ENCODE results near the gene THEM4. TPM values are rescaled to one million over a fixed set of nuclear protein-coding genes. Genes with fewer than 3 reads are reported as not detected.

THEM4 gene
- total RNA-seq, 2 donors from 2014 or later: 42.2 to 57.3 TPM

- ATAC-seq (no peak), DNase-seq (no peak)
- no peaks in the 10 kb centered on the region for H3K9me3 ChIP-seq (ENCODE audit: control insufficient read depth, low read length, poor library complexity, severe bottlenecking)
- Mint-ChIP-seq H3K4me1 (peaks cover 46% of the 10 kb centered on the region), H3K4me3 (no peak overlapping the region), H3K27ac (peak overlapping the region; percentile 100), H3K36me3 (ENCODE audit: low read depth) (peaks cover 7% of the 10 kb centered on the region), H3K27me3 (no peaks in the 10 kb centered on the region)
Measured at GRCh38 chr1:151943591-151943990, 34.3 kb upstream of the THEM4 start.

DNA sequence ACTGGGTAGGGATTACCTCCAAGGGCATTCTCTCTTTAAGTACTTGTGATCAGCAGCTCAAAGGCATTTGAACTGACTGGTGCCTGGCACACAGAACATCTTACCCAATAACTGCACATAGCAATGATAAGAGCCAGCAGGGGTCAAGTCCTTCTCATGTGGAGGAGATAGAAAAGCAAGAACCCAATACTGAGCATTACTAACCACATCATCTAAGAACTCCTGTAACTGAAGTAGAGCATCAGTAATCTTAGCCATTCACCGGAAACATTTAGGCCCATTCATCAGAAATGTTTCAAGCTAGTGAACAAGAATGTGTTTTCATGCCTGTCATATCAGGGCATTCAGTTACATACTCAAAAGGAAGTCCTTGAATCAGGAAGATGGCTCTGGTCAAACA lies 33.6 kb upstream of the THEM4 start:
- DNase-seq (no peak), ATAC-seq (no peak)
- peak overlapping the region; percentile 100 for H3K27ac Mint-ChIP-seq
- H3K4me1 Mint-ChIP-seq: peaks cover 46% of the 10 kb centered on the region
- H3K36me3 Mint-ChIP-seq (ENCODE audit: low read depth): peaks cover 7% of the 10 kb centered on the region
- H3K4me3 Mint-ChIP-seq: no peak overlapping the region
- no peaks in the 10 kb centered on the region for H3K27me3 Mint-ChIP-seq
- H3K9me3 ChIP-seq (ENCODE audit: control insufficient read depth, low read length, poor library complexity, severe bottlenecking): no peaks in the 10 kb centered on the region

DNA sequence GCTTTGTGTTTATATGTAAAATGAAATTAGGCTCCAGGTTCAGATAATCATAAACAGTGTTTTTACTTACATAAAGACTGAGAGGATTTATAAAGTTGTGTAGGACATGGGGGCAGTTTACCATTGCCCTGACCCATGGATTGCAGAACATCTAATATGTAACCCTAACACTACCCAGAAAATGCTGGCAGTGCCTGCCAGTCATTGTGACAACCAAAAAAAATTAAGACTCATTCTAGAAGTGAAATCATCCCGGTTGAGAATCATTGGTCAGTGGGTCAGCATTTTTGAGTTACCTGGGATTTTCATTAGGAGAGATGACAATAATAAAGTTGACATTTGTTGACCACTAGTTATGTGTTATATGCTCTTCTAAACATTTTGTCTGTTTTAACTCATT lies 31.2 kb upstream of the THEM4 start:
- ATAC-seq: no peak
- Mint-ChIP-seq H3K4me3 (no peak overlapping the region), H3K4me1 (peaks cover 31% of the 10 kb centered on the region), H3K27ac (peak overlapping the region; percentile 100), H3K36me3 (ENCODE audit: low read depth) (peaks cover 5% of the 10 kb centered on the region), H3K27me3 (no peaks in the 10 kb centered on the region)
- no peak for DNase-seq
- no peaks in the 10 kb centered on the region for H3K9me3 ChIP-seq (ENCODE audit: control insufficient read depth, low read length, poor library complexity, severe bottlenecking)

- peak overlapping the region; percentile 100 for H3K27ac Mint-ChIP-seq
Measured at GRCh38 chr1:151939779-151940178, 30.5 kb upstream of the THEM4 start.

GRCh38 chr1:151939141-151939540 lies 29.8 kb upstream of the THEM4 start:
- no peak overlapping the region for H3K4me3 Mint-ChIP-seq

More at GRCh38 chr1:151939779-151940178, 30.5 kb upstream of the THEM4 start:
- ATAC-seq: no peak
- Mint-ChIP-seq H3K27me3 (peaks cover 4% of the 10 kb centered on the region), H3K36me3 (ENCODE audit: low read depth) (peaks cover 5% of the 10 kb centered on the region), H3K4me3 (no peak overlapping the region), H3K4me1 (peaks cover 24% of the 10 kb centered on the region)
- no peaks in the 10 kb centered on the region for H3K9me3 ChIP-seq (ENCODE audit: control insufficient read depth, low read length, poor library complexity, severe bottlenecking)
- DNase-seq: no peak

DNA sequence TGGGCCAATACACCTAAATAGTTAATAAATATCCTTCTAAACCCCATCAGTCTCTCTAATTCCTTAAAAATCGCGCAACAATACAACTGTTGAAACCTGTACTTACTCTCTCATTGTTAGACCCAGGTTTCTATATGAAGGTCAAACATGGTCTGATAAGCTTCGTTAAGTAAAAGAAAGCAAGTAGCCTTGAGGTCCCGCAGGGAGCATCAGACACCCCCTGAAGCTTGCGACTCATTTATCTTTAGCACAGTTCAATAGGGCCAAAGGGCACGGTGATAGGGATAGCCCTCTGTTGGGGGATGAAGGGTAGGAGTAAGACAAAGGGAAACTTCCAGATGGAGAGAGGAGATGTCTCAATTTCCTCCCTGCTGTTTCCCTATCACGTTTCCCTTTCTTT lies 27.3 kb upstream of the THEM4 start:
- H3K36me3 Mint-ChIP-seq (ENCODE audit: low read depth): peaks cover 5% of the 10 kb centered on the region
- no peak for ATAC-seq
- H3K9me3 ChIP-seq (ENCODE audit: control insufficient read depth, low read length, poor library complexity, severe bottlenecking): no peaks in the 10 kb centered on the region
- H3K4me3 Mint-ChIP-seq: no peak overlapping the region
- H3K27ac Mint-ChIP-seq: no peak overlapping the region
- no peak for DNase-seq
- H3K4me1 Mint-ChIP-seq: peaks cover 20% of the 10 kb centered on the region
- H3K27me3 Mint-ChIP-seq: peaks cover 4% of the 10 kb centered on the region

More at GRCh38 chr1:151939141-151939540, 29.8 kb upstream of the THEM4 start:
- Mint-ChIP-seq H3K27ac (peak overlapping the region; percentile 100), H3K36me3 (ENCODE audit: low read depth) (peaks cover 5% of the 10 kb centered on the region), H3K27me3 (peaks cover 4% of the 10 kb centered on the region), H3K4me1 (peaks cover 23% of the 10 kb centered on the region)
- DNase-seq (no peak), ATAC-seq (no peak)
- H3K9me3 ChIP-seq (ENCODE audit: control insufficient read depth, low read length, poor library complexity, severe bottlenecking): no peaks in the 10 kb centered on the region

- H3K4me1 Mint-ChIP-seq: peaks cover 14% of the 10 kb centered on the region
- no peak for DNase-seq
- H3K9me3 ChIP-seq (ENCODE audit: control insufficient read depth, low read length, poor library complexity, severe bottlenecking): no peaks in the 10 kb centered on the region
- peaks cover 4% of the 10 kb centered on the region for H3K27me3 Mint-ChIP-seq
- no peak for ATAC-seq
- H3K36me3 Mint-ChIP-seq (ENCODE audit: low read depth): peaks cover 2% of the 10 kb centered on the region
- no peak overlapping the region for H3K4me3 Mint-ChIP-seq
- no peak overlapping the region for H3K27ac Mint-ChIP-seq
Measured at GRCh38 chr1:151935894-151936602, 26.7 kb upstream of the THEM4 start.

GRCh38 chr1:151935154-151935553 lies 25.8 kb upstream of the THEM4 start:
- no peak for DNase-seq
- ATAC-seq: no peak
- H3K4me3 Mint-ChIP-seq: no peak overlapping the region
- peaks cover 2% of the 10 kb centered on the region for H3K36me3 Mint-ChIP-seq (ENCODE audit: low read depth)
- no peak overlapping the region for H3K27ac Mint-ChIP-seq
- no peaks in the 10 kb centered on the region for H3K9me3 ChIP-seq (ENCODE audit: control insufficient read depth, low read length, poor library complexity, severe bottlenecking)
- peaks cover 4% of the 10 kb centered on the region for H3K27me3 Mint-ChIP-seq
- peaks cover 7% of the 10 kb centered on the region for H3K4me1 Mint-ChIP-seq

GRCh38 chr1:151934048-151934493 lies 24.8 kb upstream of the THEM4 start:
- peaks cover 4% of the 10 kb centered on the region for H3K27me3 Mint-ChIP-seq
- peaks cover 2% of the 10 kb centered on the region for H3K36me3 Mint-ChIP-seq (ENCODE audit: low read depth)
- peaks cover 7% of the 10 kb centered on the region for H3K4me1 Mint-ChIP-seq
- ATAC-seq: peak; percentile 96
- DNase-seq: peak in 1 of 3 donors; percentile 37
- no peaks in the 10 kb centered on the region for H3K9me3 ChIP-seq (ENCODE audit: control insufficient read depth, low read length, poor library complexity, severe bottlenecking)
- no peak overlapping the region for H3K4me3 Mint-ChIP-seq
- no peak overlapping the region for H3K27ac Mint-ChIP-seq

DNA sequence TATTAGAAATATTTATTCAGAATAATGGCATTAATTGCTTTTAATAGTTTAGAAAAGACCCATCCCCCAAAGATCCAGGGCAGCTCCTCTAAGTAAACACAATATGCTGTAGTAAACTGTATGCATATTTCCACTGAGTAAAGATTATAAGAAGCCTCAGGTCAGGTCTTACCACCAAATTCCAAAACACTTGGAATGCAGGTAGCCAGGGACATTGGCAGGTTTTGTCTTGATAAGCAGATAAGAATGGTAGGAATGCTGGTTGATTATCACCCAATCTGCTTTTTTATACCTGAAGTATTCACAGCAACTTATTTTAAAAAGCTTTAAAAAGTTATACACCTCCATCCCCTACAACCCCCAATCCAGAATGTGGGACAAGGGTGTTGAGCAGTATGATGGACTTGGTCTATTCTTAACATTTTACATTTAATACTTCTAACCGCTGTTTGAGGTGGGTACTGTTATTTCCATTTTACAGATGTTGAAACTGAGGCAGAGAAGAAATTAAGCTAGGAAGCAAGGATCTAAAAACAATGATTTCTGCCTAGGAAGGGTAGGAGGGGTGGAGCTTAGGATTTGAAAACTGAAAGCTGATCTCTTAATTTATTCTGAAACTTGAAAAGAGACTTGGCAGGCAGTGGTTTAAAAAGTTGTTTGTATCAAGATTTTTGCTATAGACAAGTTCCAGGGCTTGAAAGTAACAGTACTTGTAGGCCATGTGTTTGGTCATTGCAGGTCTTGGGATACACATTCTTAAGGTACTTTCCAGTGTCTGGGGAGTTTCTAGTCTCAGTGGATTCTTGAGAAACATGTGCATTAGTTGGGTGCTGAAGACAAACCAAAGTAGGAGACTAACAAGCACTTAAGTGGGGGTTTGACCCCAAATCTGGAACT lies 15.6 kb upstream of the THEM4 start:
- Mint-ChIP-seq H3K4me3 (peak overlapping the region; percentile 12), H3K4me1 (peaks cover 11% of the 10 kb centered on the region), H3K27me3 (no peaks in the 10 kb centered on the region), H3K36me3 (ENCODE audit: low read depth) (no peaks in the 10 kb centered on the region), H3K27ac (peak overlapping the region; percentile 80)
- DNase-seq (no peak), ATAC-seq (peak; percentile 90)
- no peaks in the 10 kb centered on the region for H3K9me3 ChIP-seq (ENCODE audit: control insufficient read depth, low read length, poor library complexity, severe bottlenecking)

DNA sequence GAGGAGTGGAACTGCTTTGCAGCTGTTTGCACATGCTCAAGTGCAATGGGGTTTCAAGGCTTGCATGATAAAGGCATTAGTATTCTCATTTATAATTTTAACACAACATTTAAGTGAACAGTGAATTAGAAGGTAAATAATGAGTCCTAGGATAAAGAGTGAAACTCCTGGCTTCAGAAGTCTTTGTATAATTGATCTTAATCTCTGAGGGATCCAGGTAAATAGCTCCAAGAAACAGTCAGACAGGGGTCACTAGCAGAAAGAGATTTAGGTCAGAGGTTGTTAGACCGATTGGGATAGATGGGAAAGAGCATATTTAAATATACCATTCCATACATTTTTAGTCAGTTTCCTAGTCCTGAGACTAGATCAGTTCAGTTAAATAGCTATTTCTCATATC lies 14.1 kb upstream of the THEM4 start:
- Mint-ChIP-seq H3K27ac (peak overlapping the region; percentile 80), H3K36me3 (ENCODE audit: low read depth) (no peaks in the 10 kb centered on the region), H3K4me1 (peaks cover 11% of the 10 kb centered on the region)

GRCh38 chr1:151920149-151920548 lies 10.8 kb upstream of the THEM4 start:
- Mint-ChIP-seq H3K27ac (no peak overlapping the region), H3K4me1 (peaks cover 5% of the 10 kb centered on the region), H3K4me3 (no peak overlapping the region), H3K27me3 (no peaks in the 10 kb centered on the region), H3K36me3 (ENCODE audit: low read depth) (no peaks in the 10 kb centered on the region)
- H3K9me3 ChIP-seq (ENCODE audit: control insufficient read depth, low read length, poor library complexity, severe bottlenecking): no peaks in the 10 kb centered on the region
- DNase-seq (no peak), ATAC-seq (peak; percentile 44)

More for the DNA sequence above, 14.1 kb upstream of the THEM4 start:
- no peaks in the 10 kb centered on the region for H3K9me3 ChIP-seq (ENCODE audit: control insufficient read depth, low read length, poor library complexity, severe bottlenecking)
- ATAC-seq: no peak
- H3K27me3 Mint-ChIP-seq: no peaks in the 10 kb centered on the region
- no peak overlapping the region for H3K4me3 Mint-ChIP-seq
- no peak for DNase-seq

GRCh38 chr1:151918819-151919610 lies 9.7 kb upstream of the THEM4 start:
- no peaks in the 10 kb centered on the region for H3K9me3 ChIP-seq (ENCODE audit: control insufficient read depth, low read length, poor library complexity, severe bottlenecking)
- Mint-ChIP-seq H3K27me3 (no peaks in the 10 kb centered on the region), H3K27ac (no peak overlapping the region), H3K4me1 (peaks cover 2% of the 10 kb centered on the region), H3K4me3 (no peak overlapping the region), H3K36me3 (ENCODE audit: low read depth) (no peaks in the 10 kb centered on the region)
- DNase-seq: no peak
- ATAC-seq: no peak

Data from T-helper 17 cell (primary cell).